KG1 (cell line): ENCODE data around the gene KLF16.

Experiments used
- DNase-seq: peaks from one replicate; lab custom pipeline; 2025; lab: John Stamatoyannopoulos, UW

Gene KLF16

DNA sequence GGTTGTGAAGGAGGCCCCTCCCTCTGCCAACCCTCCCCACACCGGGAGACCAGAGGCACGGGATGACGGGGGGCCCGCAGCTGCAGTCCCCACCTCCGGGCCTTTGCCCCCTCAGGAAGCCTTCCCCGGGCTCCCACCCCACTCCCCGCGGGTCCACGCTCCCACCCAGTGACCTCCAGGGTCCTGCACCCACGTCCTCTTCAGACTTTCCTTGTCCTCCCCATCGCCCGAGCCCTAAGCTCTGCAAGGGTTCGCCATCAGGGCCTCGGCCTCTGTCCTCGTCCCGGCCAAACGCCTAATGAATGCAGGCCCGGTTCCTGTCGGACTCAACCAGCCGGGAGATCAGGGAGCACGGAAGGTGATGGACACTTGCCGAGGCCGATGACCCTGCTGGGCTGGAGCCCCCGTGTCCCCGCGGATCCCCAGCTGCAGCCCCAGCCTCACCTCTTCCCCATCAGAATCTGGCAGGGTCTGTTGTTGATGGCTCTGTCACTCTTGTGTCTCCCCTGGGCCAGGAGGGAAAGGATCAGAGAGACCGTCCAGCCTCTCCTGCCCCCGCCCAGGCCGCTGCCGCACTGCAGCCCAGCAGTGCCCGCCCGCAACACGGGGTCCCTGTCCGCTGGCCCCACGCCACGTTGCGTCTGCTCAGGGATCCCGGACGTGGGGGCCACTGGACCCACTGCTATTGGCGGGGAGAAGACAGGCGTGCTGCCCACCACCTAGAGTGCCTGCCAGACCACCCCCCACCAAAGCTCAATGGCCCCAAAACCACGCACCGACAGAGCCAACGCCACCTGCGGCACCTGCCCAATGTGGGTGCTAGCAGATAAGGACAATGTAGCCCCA lies 57.0 kb downstream of the KLF16 start:
- DNase-seq = no peak

DNA sequence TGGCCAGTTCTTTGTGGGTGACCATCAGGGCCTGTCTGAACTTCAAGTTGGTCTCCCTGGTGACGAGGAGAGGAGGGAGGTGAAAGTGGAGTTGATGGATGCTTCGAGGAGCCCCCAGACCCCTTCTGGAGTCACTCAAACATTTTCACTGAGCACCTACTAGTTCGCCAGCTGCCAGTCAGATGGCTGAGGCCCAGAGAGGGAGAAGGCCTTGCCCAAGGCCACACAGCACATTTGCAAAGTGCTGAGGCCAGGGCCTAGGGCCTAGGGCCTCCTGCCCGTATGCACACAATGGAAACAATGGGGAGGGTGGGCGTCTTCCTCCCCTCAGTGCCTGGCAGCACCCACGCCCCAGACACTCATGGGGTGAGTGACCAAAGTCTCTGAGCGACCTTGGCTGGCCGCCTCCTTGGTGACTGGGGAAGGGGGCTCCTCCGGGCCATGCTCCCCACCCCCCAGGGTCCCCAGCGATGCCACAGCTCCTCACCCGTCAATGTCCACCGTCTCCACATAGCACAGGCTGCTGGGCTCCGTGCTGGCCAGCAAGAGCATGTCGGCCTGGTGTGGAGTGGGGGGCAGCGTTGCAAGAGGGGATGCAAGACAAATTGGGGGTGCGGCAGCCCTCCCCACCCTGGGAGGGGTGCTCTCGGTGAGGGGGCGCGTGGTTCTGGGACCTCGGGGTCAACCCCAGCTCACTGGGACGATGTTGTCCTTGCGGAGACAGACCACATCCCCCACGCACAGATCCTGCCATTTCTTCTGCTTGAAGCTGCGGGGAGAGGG lies 57.8 kb downstream of the KLF16 start:
- DNase-seq = no peak

- no peak for DNase-seq
Measured at GRCh38 chr19:1804858-1805257, 58.5 kb downstream of the KLF16 start.
